Hepatocyte (in vitro differentiated cells): ENCODE results near the gene AMHR2. TPM values are rescaled to one million over a fixed set of nuclear protein-coding genes. Genes with fewer than 3 reads are reported as not detected.

ENCODE experiments used
- DNase-seq: peaks from one replicate; pipeline ENCODE4 v3.0.0-alpha.2; 2016; ENCODE audit warnings: low spot score
- H2AFZ ChIP-seq: fragments of 200-600 bp; sonication (generic); 2 replicates; pipeline ENCODE4 v1.6.0; 2016; ENCODE audit warnings: antibody characterized with exemption, mild to moderate bottlenecking
- H3K27ac ChIP-seq: fragments of 200-600 bp; sonication (generic); 2 replicates; pipeline ENCODE4 v1.5.1; 2016; ENCODE audit warnings: mild to moderate bottlenecking
- H3K27me3 ChIP-seq: fragments of 200-600 bp; sonication (generic); 2 replicates; pipeline ENCODE4 v1.6.1; 2016
- H3K36me3 ChIP-seq: fragments of 200-600 bp; sonication (generic); replicated peaks from 2 replicates; pipeline ENCODE4 v1.5.1; 2016; ENCODE audit warnings: low read depth; ENCODE audit not compliant: insufficient read depth
- H3K4me1 ChIP-seq: fragments of 200-600 bp; sonication (generic); 2 replicates; pipeline ENCODE4 v1.5.1; 2016; ENCODE audit warnings: mild to moderate bottlenecking, moderate library complexity; ENCODE audit not compliant: insufficient read depth
- H3K4me2 ChIP-seq: fragments of 200-600 bp; sonication (generic); 2 replicates; pipeline ENCODE4 v1.6.0; 2016
- H3K4me3 ChIP-seq: fragments of 200-600 bp; sonication (generic); 2 replicates; pipeline ENCODE4 v1.5.1; 2016; ENCODE audit warnings: mild to moderate bottlenecking
- H3K79me2 ChIP-seq: fragments of 200-600 bp; sonication (generic); 2 replicates; pipeline ENCODE4 v1.6.0; 2017; ENCODE audit warnings: mild to moderate bottlenecking
- H3K9me2 ChIP-seq: fragments of 200-600 bp; sonication (generic); replicated peaks from 2 replicates; pipeline ENCODE4 v1.6.0; 2017; ENCODE audit warnings: mild to moderate bottlenecking; ENCODE audit not compliant: insufficient read depth
- H3K9me3 ChIP-seq: fragments of 200-600 bp; sonication (generic); 2 replicates; pipeline ENCODE4 v1.5.1; 2016; ENCODE audit warnings: low read depth, mild to moderate bottlenecking
- H4K20me1 ChIP-seq: fragments of 200-600 bp; sonication (generic); 2 replicates; pipeline ENCODE4 v1.6.0; 2016; ENCODE audit warnings: mild to moderate bottlenecking; ENCODE audit not compliant: insufficient read depth, poor library complexity, severe bottlenecking
- EZH2 ChIP-seq: fragments of 200-600 bp; sonication (generic); IDR thresholded peaks from 2 replicates; pipeline ENCODE4 v1.6.1; 2016; ENCODE audit warnings: antibody characterized with exemption, mild to moderate bottlenecking, borderline replicate concordance
- EZH2phosphoT487 ChIP-seq: fragments of 200-600 bp; sonication (generic); IDR thresholded peaks from one replicate; pipeline ENCODE4 v1.6.1; 2018; ENCODE audit warnings: antibody characterized with exemption, mild to moderate bottlenecking, low read depth, moderate library complexity; ENCODE audit not compliant: unreplicated experiment, severe bottlenecking
- WGBS: methylation state at CpG from one replicate; pipeline ENCODE4 v1.1.6; 2016; ENCODE audit warnings: low lambda C conversion rate; ENCODE audit errors: missing lambda C conversion rate; 5-methylcytosine and 5-hydroxymethylcytosine counted together
- polyA plus RNA-seq: library from polyadenylated mRNA; unstranded; fragments of >200 nt; fragmentation: Nextera tagmentation; extraction: Ambion mirVana; gene quantifications from 2 replicates; pipeline ENCODE4 v1.2.1, GENCODE V29; 2016
- total RNA-seq: library from RNA; depleted of rRNA; stranded (reverse); fragments of >200 nt; gene quantifications from 2 replicates; pipeline ENCODE4 v1.2.3, GENCODE V29; 2014
- TF ChIP-seq, protein P1 (sequence below): fragments of 200-600 bp; sonication (generic); IDR thresholded peaks from 2 replicates; pipeline ENCODE4 v1.5.1; 2016; ENCODE audit warnings: antibody characterized with exemption, mild to moderate bottlenecking; ENCODE audit not compliant: poor library complexity

AMHR2 gene
- total and polyA plus RNA-seq, 2 experiments from 2014 or later: 6.4 to 16.9 TPM

GRCh38 chr12:53378724-53379388 is 44.8 kb upstream of the AMHR2 start:
- WGBS: 22% methylated on average over 23 of the region's 23 CpGs
- H2AFZ ChIP-seq: peak overlapping the region; percentile 37
- no peaks in the 10 kb centered on the region for H3K36me3 ChIP-seq
- H3K79me2 ChIP-seq: peaks cover 29% of the 10 kb centered on the region
- no peak overlapping the region for H3K4me3 ChIP-seq
- H3K4me2 ChIP-seq: peak overlapping the region; percentile 71
- no peaks in the 10 kb centered on the region for H3K27me3 ChIP-seq
- H3K4me1 ChIP-seq: peaks cover 28% of the 10 kb centered on the region
- DNase-seq: peak; percentile 44
- no peaks in the 10 kb centered on the region for H3K9me3 ChIP-seq
- TF ChIP-seq EZH2: no peak
- TF ChIP-seq EZH2phosphoT487: no peak
- TF ChIP-seq, protein P1, sequence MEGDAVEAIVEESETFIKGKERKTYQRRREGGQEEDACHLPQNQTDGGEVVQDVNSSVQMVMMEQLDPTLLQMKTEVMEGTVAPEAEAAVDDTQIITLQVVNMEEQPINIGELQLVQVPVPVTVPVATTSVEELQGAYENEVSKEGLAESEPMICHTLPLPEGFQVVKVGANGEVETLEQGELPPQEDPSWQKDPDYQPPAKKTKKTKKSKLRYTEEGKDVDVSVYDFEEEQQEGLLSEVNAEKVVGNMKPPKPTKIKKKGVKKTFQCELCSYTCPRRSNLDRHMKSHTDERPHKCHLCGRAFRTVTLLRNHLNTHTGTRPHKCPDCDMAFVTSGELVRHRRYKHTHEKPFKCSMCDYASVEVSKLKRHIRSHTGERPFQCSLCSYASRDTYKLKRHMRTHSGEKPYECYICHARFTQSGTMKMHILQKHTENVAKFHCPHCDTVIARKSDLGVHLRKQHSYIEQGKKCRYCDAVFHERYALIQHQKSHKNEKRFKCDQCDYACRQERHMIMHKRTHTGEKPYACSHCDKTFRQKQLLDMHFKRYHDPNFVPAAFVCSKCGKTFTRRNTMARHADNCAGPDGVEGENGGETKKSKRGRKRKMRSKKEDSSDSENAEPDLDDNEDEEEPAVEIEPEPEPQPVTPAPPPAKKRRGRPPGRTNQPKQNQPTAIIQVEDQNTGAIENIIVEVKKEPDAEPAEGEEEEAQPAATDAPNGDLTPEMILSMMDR: no peak
- peak overlapping the region; percentile 90 for H3K27ac ChIP-seq
- peaks cover 15% of the 10 kb centered on the region for H4K20me1 ChIP-seq
- H3K9me2 ChIP-seq: no peaks in the 10 kb centered on the region

GRCh38 chr12:53379389-53380103 is 44.1 kb upstream of the AMHR2 start:
- DNase-seq: peak; percentile 99
- Histone ChIP-seq H4K20me1 (peaks cover 16% of the 10 kb centered on the region), H3K79me2 (peaks cover 36% of the 10 kb centered on the region), H3K9me3 (no peaks in the 10 kb centered on the region), H3K36me3 (no peaks in the 10 kb centered on the region), H3K27me3 (no peaks in the 10 kb centered on the region), H3K4me3 (no peak overlapping the region), H2AFZ (peak overlapping the region; percentile 37), H3K4me2 (peak overlapping the region; percentile 71), H3K9me2 (no peaks in the 10 kb centered on the region), H3K4me1 (peaks cover 29% of the 10 kb centered on the region), H3K27ac (peak overlapping the region; percentile 90)
- no peak for TF ChIP-seq EZH2
- no peak for TF ChIP-seq EZH2phosphoT487
- TF ChIP-seq, protein P1: no peak
- WGBS: 1% methylated on average over 28 of the region's 29 CpGs

DNA sequence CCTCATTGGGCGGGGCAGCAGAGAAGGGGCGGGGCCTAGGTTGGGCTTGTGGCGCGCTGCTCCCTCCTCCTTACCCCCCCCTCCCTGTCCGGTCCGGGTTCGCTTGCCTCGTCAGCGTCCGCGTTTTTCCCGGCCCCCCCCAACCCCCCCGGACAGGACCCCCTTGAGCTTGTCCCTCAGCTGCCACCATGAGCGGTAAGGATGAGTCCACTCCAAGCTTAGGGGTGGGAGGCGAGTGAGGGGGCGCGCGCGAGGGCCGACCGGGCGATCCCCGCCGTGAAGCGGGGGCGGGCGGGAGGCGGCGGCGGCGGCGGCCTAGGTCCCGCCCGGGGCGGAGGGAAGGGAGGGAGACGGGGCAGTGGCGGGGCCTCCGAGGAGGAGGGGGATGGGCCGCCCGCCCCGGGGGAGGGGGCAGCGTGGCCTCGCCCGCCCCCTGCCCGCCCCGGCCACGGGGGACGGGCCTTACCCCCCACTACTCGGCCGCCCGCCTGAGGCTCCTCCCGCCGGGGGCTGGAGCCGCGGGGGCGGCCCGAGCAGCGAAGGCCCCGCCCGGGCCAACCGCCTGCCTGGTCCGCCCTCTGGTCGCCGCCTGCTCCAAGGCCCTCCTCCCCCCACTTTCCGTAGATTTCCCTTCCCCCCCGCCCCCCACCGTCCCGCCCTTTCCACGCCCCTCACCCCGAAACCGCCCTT is 43.4 kb upstream of the AMHR2 start, which contains the start of gene SP1:
Gene SP1, plus strand, starts transcription at position 73 of the 690 bp plus-strand sequence. Its CDS starts 116 bp downstream, at position 189.
- Histone ChIP-seq H3K27me3 (no peaks in the 10 kb centered on the region), H3K9me2 (no peaks in the 10 kb centered on the region), H3K4me1 (peaks cover 36% of the 10 kb centered on the region), H4K20me1 (peaks cover 23% of the 10 kb centered on the region), H2AFZ (peak within 1 kb of the TSS; percentile 37), H3K4me2 (peak within 1 kb of the TSS; percentile 89), H3K79me2 (peaks cover 43% of the 10 kb centered on the region), H3K4me3 (peak within 1 kb of the TSS; percentile 16), H3K27ac (peak within 1 kb of the TSS; percentile 96), H3K9me3 (no peaks in the 10 kb centered on the region), H3K36me3 (no peaks in the 10 kb centered on the region)
- DNase-seq: peak; percentile 97
- TF ChIP-seq, protein P1: no peak
- TF ChIP-seq EZH2 (no peak), EZH2phosphoT487 (no peak)
- 0% methylated on average over 3 of the region's 71 CpGs for WGBS
